IPS DF 6.9 (cell line): ENCODE data around the gene PPP2R5C.
"Not testable (repeated sequence)": the region's sequence is repeated elsewhere in the genome, so short reads cannot be mapped to it uniquely, and the experiment has no call there.

ENCODE experiments used
- DNase-seq: peaks from one replicate; pipeline ENCODE4 v3.0.0-alpha.2; 2013; ENCODE audit warnings: low read depth, low spot score
- H3K27ac ChIP-seq: one replicate; pipeline ENCODE4 v1.5.1; 2013; ENCODE audit warnings: low read length, control low read depth
- H3K27me3 ChIP-seq: 2 replicates; pipeline ENCODE4 v1.6.1; 2013; ENCODE audit warnings: mild to moderate bottlenecking, low read length; ENCODE audit not compliant: control insufficient read depth, insufficient read depth
- H3K36me3 ChIP-seq: 2 replicates; pipeline ENCODE4 v1.6.1; 2013; ENCODE audit warnings: low read length; ENCODE audit not compliant: control insufficient read depth, insufficient read depth
- H3K4me1 ChIP-seq: 2 replicates; pipeline ENCODE4 v1.6.1; 2013; ENCODE audit warnings: low read length; ENCODE audit not compliant: control insufficient read depth, insufficient read depth
- H3K4me3 ChIP-seq: 2 replicates; pipeline ENCODE4 v1.5.1; 2013; ENCODE audit warnings: mild to moderate bottlenecking, low read length
- H3K9me3 ChIP-seq: 2 replicates; pipeline ENCODE4 v1.6.1; 2013; ENCODE audit warnings: low read length, inconsistent platforms; ENCODE audit not compliant: control insufficient read depth, insufficient read depth
- WGBS: extraction: QIAGEN DNeasy Blood & Tissue Kit; methylation state at CpG from one replicate; pipeline ENCODE4 v1.1.7; 2013; ENCODE audit warnings: mixed read lengths, missing lambda C conversion rate; ENCODE audit not compliant: insufficient read length, insufficient coverage; 5-methylcytosine and 5-hydroxymethylcytosine counted together

Gene PPP2R5C

GRCh38 chr14:101963656-101964296 is 202.3 kb downstream of the PPP2R5C start:
- Histone ChIP-seq H3K4me3 (peak overlapping the region; percentile 7; the same call in 1 of the 2 replicates), H3K27me3 (peaks cover 3% of the 10 kb centered on the region; the same call in 1 of the 2 replicates), H3K27ac (no peak overlapping the region), H3K9me3 (no peaks in the 10 kb centered on the region), H3K4me1 (no peaks in the 10 kb centered on the region), H3K36me3 (no peaks in the 10 kb centered on the region)
- DNase-seq, result no peak
- WGBS, result no CpG with 5 or more reads among the region's 20 CpGs

GRCh38 chr14:101964297-101965180 is 203.0 kb downstream of the PPP2R5C start, which contains the start of gene DYNC1H1:
Gene DYNC1H1 (plus strand): TSS chr14:101964573. CDS start chr14:101964692, 119 bp downstream.
- no CpG with 5 or more reads among the region's 115 CpGs for WGBS
- Histone ChIP-seq H3K4me1 (no peaks in the 10 kb centered on the region), H3K9me3 (no peaks in the 10 kb centered on the region)

GRCh38 chr14:101965181-101965544 is 203.7 kb downstream of the PPP2R5C start:
- WGBS, result no CpG with 5 or more reads among the region's 28 CpGs
- Histone ChIP-seq H3K4me1 (no peaks in the 10 kb centered on the region), H3K4me3 (peak overlapping the region; percentile 89; the same call in 1 of the 2 replicates), H3K27ac (no peak overlapping the region), H3K36me3 (no peaks in the 10 kb centered on the region), H3K27me3 (peaks cover 3% of the 10 kb centered on the region; the same call in 1 of the 2 replicates), H3K9me3 (no peaks in the 10 kb centered on the region)
- DNase-seq, result no peak

More at GRCh38 chr14:101964297-101965180, 203.0 kb downstream of the PPP2R5C start, which contains the start of gene DYNC1H1:
- DNase-seq, result peak; percentile 70
- no peaks in the 10 kb centered on the region for H3K36me3 ChIP-seq
- peaks cover 3% of the 10 kb centered on the region; the same call in 1 of the 2 replicates for H3K27me3 ChIP-seq
- H3K27ac ChIP-seq, result no peak within 1 kb of the TSS
- H3K4me3 ChIP-seq, result peak within 1 kb of the TSS; percentile 89

- WGBS, result no CpG with 5 or more reads among the region's 5 CpGs
- peak overlapping the region; percentile 89; the same call in 1 of the 2 replicates for H3K4me3 ChIP-seq
- H3K36me3 ChIP-seq, result no peaks in the 10 kb centered on the region
- DNase-seq, result no peak
- H3K27me3 ChIP-seq, result peaks cover 3% of the 10 kb centered on the region; the same call in 1 of the 2 replicates
- H3K4me1 ChIP-seq, result no peaks in the 10 kb centered on the region
- H3K9me3 ChIP-seq, result no peaks in the 10 kb centered on the region
- H3K27ac ChIP-seq, result no peak overlapping the region
Measured at GRCh38 chr14:101965770-101966722, 204.5 kb downstream of the PPP2R5C start.

- no peak for DNase-seq
- no peak overlapping the region for H3K4me3 ChIP-seq
- no peaks in the 10 kb centered on the region for H3K4me1 ChIP-seq
- H3K36me3 ChIP-seq, result no peaks in the 10 kb centered on the region
- H3K9me3 ChIP-seq, result no peaks in the 10 kb centered on the region
- no CpG with 5 or more reads among the region's 2 CpGs for WGBS
- H3K27me3 ChIP-seq, result peaks cover 2% of the 10 kb centered on the region; the same call in 1 of the 2 replicates
- no peak overlapping the region for H3K27ac ChIP-seq
Measured at GRCh38 chr14:101966742-101967141, 205.2 kb downstream of the PPP2R5C start.

DNA sequence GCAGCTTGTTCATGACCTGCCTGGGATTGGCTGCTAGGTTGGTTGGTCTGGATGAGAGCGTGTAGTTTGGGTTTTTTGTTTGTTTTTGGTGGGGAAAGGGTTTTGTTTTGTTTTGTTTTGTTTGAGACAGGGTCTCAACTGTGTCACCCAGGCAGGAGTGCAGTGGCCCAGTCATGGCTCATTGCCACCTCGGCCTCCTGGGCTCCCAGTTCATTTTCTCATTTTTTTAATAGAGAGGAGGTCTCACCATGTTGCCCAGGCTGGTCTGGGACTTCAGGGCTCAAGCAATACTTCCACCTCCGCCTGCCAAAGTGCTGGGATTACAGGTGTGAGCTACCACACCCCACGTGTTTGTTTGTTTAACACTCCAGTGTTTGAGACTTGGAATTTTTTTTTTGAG is 206.7 kb downstream of the PPP2R5C start:
- H3K36me3 ChIP-seq, result no peaks in the 10 kb centered on the region
- H3K4me3 ChIP-seq, result no peak overlapping the region
- 100% methylated on average over 1 of the region's 4 CpGs for WGBS
- DNase-seq, result no peak
- H3K27ac ChIP-seq, result no peak overlapping the region
- no peaks in the 10 kb centered on the region for H3K9me3 ChIP-seq
- no peaks in the 10 kb centered on the region for H3K4me1 ChIP-seq
- H3K27me3 ChIP-seq, result no peaks in the 10 kb centered on the region

GRCh38 chr14:101969481-101969880 is 208.0 kb downstream of the PPP2R5C start:
- no CpG with 5 or more reads among the region's 9 CpGs for WGBS
- no peak overlapping the region for H3K27ac ChIP-seq
- no peak overlapping the region for H3K4me3 ChIP-seq
- no peaks in the 10 kb centered on the region for H3K27me3 ChIP-seq
- H3K4me1 ChIP-seq, result no peaks in the 10 kb centered on the region
- H3K9me3 ChIP-seq, result no peaks in the 10 kb centered on the region
- H3K36me3 ChIP-seq, result no peaks in the 10 kb centered on the region
- no peak for DNase-seq

DNA sequence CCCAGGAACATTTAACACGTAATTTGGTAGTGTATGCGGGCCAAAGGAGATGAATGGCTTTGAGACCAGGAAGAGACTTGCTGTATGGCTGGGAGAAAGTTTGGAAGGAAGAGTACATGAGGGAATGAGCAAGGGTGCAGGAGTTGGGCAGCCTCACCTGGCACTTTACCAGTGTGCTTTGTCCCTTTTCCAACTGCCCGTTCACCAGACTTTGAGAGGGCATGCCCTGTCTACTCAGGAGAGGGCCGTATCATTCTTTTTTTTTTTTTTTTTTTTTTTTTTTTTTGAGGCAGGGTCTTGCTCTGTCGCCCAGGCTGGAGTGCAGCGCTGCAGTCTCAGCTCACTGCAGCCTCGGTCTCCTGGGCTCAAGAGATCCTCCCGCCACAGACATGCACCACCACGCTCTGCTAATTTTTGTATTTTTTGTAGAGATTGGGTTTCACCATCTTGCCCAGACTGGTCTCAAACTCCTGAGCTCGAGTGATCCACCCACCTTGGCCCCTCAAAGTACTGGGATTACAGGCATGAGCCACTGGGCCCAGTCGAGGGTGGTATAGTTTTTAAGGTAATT is 209.4 kb downstream of the PPP2R5C start:
- no peak overlapping the region for H3K27ac ChIP-seq
- H3K4me1 ChIP-seq, result no peaks in the 10 kb centered on the region
- H3K36me3 ChIP-seq, result no peaks in the 10 kb centered on the region
- H3K9me3 ChIP-seq, result no peaks in the 10 kb centered on the region
- no peaks in the 10 kb centered on the region for H3K27me3 ChIP-seq
- WGBS, result no CpG with 5 or more reads among the region's 11 CpGs
- DNase-seq, result no peak
- H3K4me3 ChIP-seq, result no peak overlapping the region

- not testable (repeated sequence) for H3K4me3 ChIP-seq, H3K4me1 ChIP-seq, H3K36me3 ChIP-seq, DNase-seq, H3K27me3 ChIP-seq, H3K27ac ChIP-seq, H3K9me3 ChIP-seq
- no CpG with 5 or more reads among the region's 2 CpGs for WGBS
Measured at GRCh38 chr14:101971458-101971857, 209.9 kb downstream of the PPP2R5C start.
